ENCODE data around the gene ALOX5AP.

ALOX5AP gene

GRCh38 chr13:30792285-30793000 is 57.1 kb downstream of the ALOX5AP start:
- Histone ChIP-seq H2AFZ (ENCODE audit: low read depth, low read length) (no peak overlapping the region), H3K27me3 (ENCODE audit: insufficient read depth, low read length, poor library complexity) (no peaks in the 10 kb centered on the region), H3K4me2 (ENCODE audit: insufficient read depth, low read length) (no peak overlapping the region), H3K79me2 (ENCODE audit: insufficient read depth, low read length) (no peaks in the 10 kb centered on the region), H3K36me3 (ENCODE audit: insufficient read depth, low read length) (no peaks in the 10 kb centered on the region), H3K4me3 (ENCODE audit: low read depth in 1 of 2, low read length in 2 of 2) (no peak overlapping the region), H3K9me3 (ENCODE audit: insufficient read depth, low read length, severe bottlenecking) (no peaks in the 10 kb centered on the region), H3K27ac (ENCODE audit: low read length) (no peak overlapping the region), H3K4me1 (ENCODE audit: insufficient read depth, low read length) (peaks cover 23% of the 10 kb centered on the region), H4K20me1 (ENCODE audit: insufficient read depth, low read length) (no peaks in the 10 kb centered on the region), H3K9ac (ENCODE audit: low read depth, low read length) (no peak overlapping the region)
- ATAC-seq (ENCODE audit: insufficient read depth, low read depth) (no peak), DNase-seq (no peak)
- no peak for TF ChIP-seq EZH2 (IDR thresholded peaks at IDR 0.05; ENCODE audit: borderline replicate concordance, low read depth, low read length, severe bottlenecking)
- TF ChIP-seq, protein P1, sequence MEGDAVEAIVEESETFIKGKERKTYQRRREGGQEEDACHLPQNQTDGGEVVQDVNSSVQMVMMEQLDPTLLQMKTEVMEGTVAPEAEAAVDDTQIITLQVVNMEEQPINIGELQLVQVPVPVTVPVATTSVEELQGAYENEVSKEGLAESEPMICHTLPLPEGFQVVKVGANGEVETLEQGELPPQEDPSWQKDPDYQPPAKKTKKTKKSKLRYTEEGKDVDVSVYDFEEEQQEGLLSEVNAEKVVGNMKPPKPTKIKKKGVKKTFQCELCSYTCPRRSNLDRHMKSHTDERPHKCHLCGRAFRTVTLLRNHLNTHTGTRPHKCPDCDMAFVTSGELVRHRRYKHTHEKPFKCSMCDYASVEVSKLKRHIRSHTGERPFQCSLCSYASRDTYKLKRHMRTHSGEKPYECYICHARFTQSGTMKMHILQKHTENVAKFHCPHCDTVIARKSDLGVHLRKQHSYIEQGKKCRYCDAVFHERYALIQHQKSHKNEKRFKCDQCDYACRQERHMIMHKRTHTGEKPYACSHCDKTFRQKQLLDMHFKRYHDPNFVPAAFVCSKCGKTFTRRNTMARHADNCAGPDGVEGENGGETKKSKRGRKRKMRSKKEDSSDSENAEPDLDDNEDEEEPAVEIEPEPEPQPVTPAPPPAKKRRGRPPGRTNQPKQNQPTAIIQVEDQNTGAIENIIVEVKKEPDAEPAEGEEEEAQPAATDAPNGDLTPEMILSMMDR (IDR thresholded peaks at IDR 0.05; ENCODE audit: borderline replicate concordance, extremely low read depth, low read length, poor library complexity, severe bottlenecking), result no peak

- Histone ChIP-seq H4K20me1 (ENCODE audit: insufficient read depth, low read length) (no peaks in the 10 kb centered on the region), H3K36me3 (ENCODE audit: insufficient read depth, low read length) (no peaks in the 10 kb centered on the region), H3K4me2 (ENCODE audit: insufficient read depth, low read length) (peak overlapping the region; percentile 50), H3K4me3 (ENCODE audit: low read depth in 1 of 2, low read length in 2 of 2) (no peak overlapping the region), H3K27me3 (ENCODE audit: insufficient read depth, low read length, poor library complexity) (no peaks in the 10 kb centered on the region), H3K27ac (ENCODE audit: low read length) (peak overlapping the region; percentile 61), H3K79me2 (ENCODE audit: insufficient read depth, low read length) (no peaks in the 10 kb centered on the region), H3K4me1 (ENCODE audit: insufficient read depth, low read length) (peaks cover 23% of the 10 kb centered on the region), H2AFZ (ENCODE audit: low read depth, low read length) (peak overlapping the region; percentile 56), H3K9me3 (ENCODE audit: insufficient read depth, low read length, severe bottlenecking) (no peaks in the 10 kb centered on the region), H3K9ac (ENCODE audit: low read depth, low read length) (peak overlapping the region; percentile 14; the same call in 1 of the 2 replicates)
- DNase-seq (peak; percentile 39), ATAC-seq (ENCODE audit: insufficient read depth, low read depth) (peak; percentile 92)
- TF ChIP-seq, protein P1 (IDR thresholded peaks at IDR 0.05; ENCODE audit: borderline replicate concordance, extremely low read depth, low read length, poor library complexity, severe bottlenecking), result peak; percentile 32
- TF ChIP-seq EZH2 (IDR thresholded peaks at IDR 0.05; ENCODE audit: borderline replicate concordance, low read depth, low read length, severe bottlenecking), result no peak
Observed at GRCh38 chr13:30796132-30796572, 60.8 kb downstream of the ALOX5AP start.

GRCh38 chr13:30796631-30797601 is 61.6 kb downstream of the ALOX5AP start:
- Histone ChIP-seq H3K27ac (ENCODE audit: low read length) (peak overlapping the region; percentile 61), H3K79me2 (ENCODE audit: insufficient read depth, low read length) (no peaks in the 10 kb centered on the region), H3K27me3 (ENCODE audit: insufficient read depth, low read length, poor library complexity) (no peaks in the 10 kb centered on the region), H2AFZ (ENCODE audit: low read depth, low read length) (no peak overlapping the region), H3K9me3 (ENCODE audit: insufficient read depth, low read length, severe bottlenecking) (no peaks in the 10 kb centered on the region), H3K36me3 (ENCODE audit: insufficient read depth, low read length) (no peaks in the 10 kb centered on the region), H3K9ac (ENCODE audit: low read depth, low read length) (peak overlapping the region; percentile 14; the same call in 1 of the 2 replicates), H3K4me2 (ENCODE audit: insufficient read depth, low read length) (no peak overlapping the region; the same call in 1 of the 2 replicates), H3K4me3 (ENCODE audit: low read depth in 1 of 2, low read length in 2 of 2) (no peak overlapping the region), H4K20me1 (ENCODE audit: insufficient read depth, low read length) (no peaks in the 10 kb centered on the region), H3K4me1 (ENCODE audit: insufficient read depth, low read length) (peaks cover 23% of the 10 kb centered on the region)
- TF ChIP-seq EZH2 (IDR thresholded peaks at IDR 0.05; ENCODE audit: borderline replicate concordance, low read depth, low read length, severe bottlenecking), result no peak
- TF ChIP-seq, protein P1 (IDR thresholded peaks at IDR 0.05; ENCODE audit: borderline replicate concordance, extremely low read depth, low read length, poor library complexity, severe bottlenecking), result no peak
- no peak for DNase-seq
- no peak for ATAC-seq (ENCODE audit: insufficient read depth, low read depth)
